DOHH2 (cell line): Measurements from ENCODE around the gene MAP4K4.

Source experiments
- H3F3A ChIP-seq: fragments of 200-600 bp; sonication (generic), shearing (Covaris generic); 2 replicates; pipeline ENCODE4 v1.6.0; 2016; ENCODE audit warnings: antibody characterized with exemption, mild to moderate bottlenecking; ENCODE audit not compliant: control insufficient read depth, insufficient read depth
- H3K27ac ChIP-seq: fragments of 200-600 bp; sonication (generic); 2 replicates; pipeline ENCODE4 v1.5.1; 2014; ENCODE audit warnings: low read depth, mild to moderate bottlenecking, low read length, moderate library complexity
- H3K27me3 ChIP-seq: fragments of 200-600 bp; sonication (generic); 2 replicates; pipeline ENCODE4 v1.6.1; 2014; ENCODE audit warnings: mild to moderate bottlenecking, low read length, mixed read lengths; ENCODE audit not compliant: control insufficient read depth
- H3K36me3 ChIP-seq: fragments of 200-600 bp; sonication (generic); 2 replicates; pipeline ENCODE4 v1.6.1; 2014; ENCODE audit warnings: mild to moderate bottlenecking, low read length, moderate library complexity, mixed read lengths; ENCODE audit not compliant: control insufficient read depth
- H3K4me1 ChIP-seq: fragments of 200-600 bp; sonication (generic); 2 replicates; pipeline ENCODE4 v1.6.1; 2014; ENCODE audit warnings: mild to moderate bottlenecking, low read length, mixed read lengths; ENCODE audit not compliant: control insufficient read depth
- H3K4me2 ChIP-seq: fragments of 200-600 bp; sonication (generic); 2 replicates; pipeline ENCODE4 v1.6.0; 2014; ENCODE audit warnings: mild to moderate bottlenecking, low read length, moderate library complexity
- H3K4me3 ChIP-seq: fragments of 200-600 bp; sonication (generic); 2 replicates; pipeline ENCODE4 v1.5.1; 2014; ENCODE audit warnings: mild to moderate bottlenecking, low read length, mixed read lengths
- H3K79me2 ChIP-seq: fragments of 200-600 bp; sonication (generic); 2 replicates; pipeline ENCODE4 v1.6.1; 2014; ENCODE audit warnings: mild to moderate bottlenecking, low read length, mixed read lengths; ENCODE audit not compliant: control insufficient read depth
- H3K9me2 ChIP-seq: fragments of 200-600 bp; sonication (generic); replicated peaks from 2 replicates; pipeline ENCODE4 v1.6.1; 2014; ENCODE audit warnings: mild to moderate bottlenecking, low read length, mixed read lengths; ENCODE audit not compliant: control insufficient read depth
- H3K9me3 ChIP-seq: fragments of 200-600 bp; sonication (generic); 2 replicates; pipeline ENCODE4 v1.6.1; 2014; ENCODE audit warnings: antibody characterized with exemption, low read length, mixed read lengths; ENCODE audit not compliant: control insufficient read depth, insufficient read depth
- H4K20me1 ChIP-seq: fragments of 200-600 bp; sonication (generic); 2 replicates; pipeline ENCODE4 v1.6.0; 2014; ENCODE audit warnings: low read depth, mild to moderate bottlenecking, antibody characterized with exemption, low read length, moderate library complexity; ENCODE audit not compliant: control insufficient read depth, insufficient read depth
- EZH2phosphoT487 ChIP-seq: fragments of 200-600 bp; sonication (generic); IDR thresholded peaks from 2 replicates; pipeline ENCODE4 v1.6.1; 2017; ENCODE audit warnings: borderline replicate concordance, mild to moderate bottlenecking, antibody characterized with exemption, low read length, moderate library complexity, mixed read lengths
- TF ChIP-seq, protein P1 (sequence below): fragments of 200-600 bp; sonication (generic); IDR thresholded peaks from one replicate; pipeline ENCODE4 v1.5.1; 2014; ENCODE audit warnings: antibody characterized with exemption, mild to moderate bottlenecking, low read depth, low read length; ENCODE audit not compliant: poor library complexity, severe bottlenecking

The MAP4K4 gene

DNA sequence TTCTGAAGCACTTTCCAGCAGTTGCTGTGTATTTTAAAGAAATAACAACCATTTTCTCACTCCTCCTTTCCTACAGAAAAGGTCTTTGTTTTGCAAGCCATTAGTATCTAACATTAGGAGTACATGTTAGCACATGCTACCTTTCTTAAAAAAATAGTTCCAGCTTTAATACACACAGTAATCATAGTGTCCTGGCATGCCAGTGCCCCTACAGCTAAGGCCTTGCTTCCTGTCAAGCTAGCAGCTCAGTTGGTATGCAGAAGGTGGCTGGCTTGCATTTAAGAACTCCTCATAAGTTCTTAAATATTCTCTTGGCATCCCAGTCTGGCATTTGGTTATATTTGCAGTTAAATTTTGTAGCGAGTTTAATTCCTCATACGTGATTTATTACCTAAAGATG is 152.9 kb downstream of the MAP4K4 start:
- Histone ChIP-seq H4K20me1 (no peaks in the 10 kb centered on the region), H3K9me3 (no peaks in the 10 kb centered on the region), H3K4me3 (no peak overlapping the region), H3K79me2 (no peaks in the 10 kb centered on the region), H3F3A (no peaks in the 10 kb centered on the region), H3K36me3 (peaks cover 84% of the 10 kb centered on the region), H3K27ac (no peak overlapping the region), H3K9me2 (no peaks in the 10 kb centered on the region), H3K4me2 (no peak overlapping the region), H3K4me1 (no peaks in the 10 kb centered on the region), H3K27me3 (no peaks in the 10 kb centered on the region)
- TF ChIP-seq EZH2phosphoT487 = no peak
- TF ChIP-seq, protein P1, sequence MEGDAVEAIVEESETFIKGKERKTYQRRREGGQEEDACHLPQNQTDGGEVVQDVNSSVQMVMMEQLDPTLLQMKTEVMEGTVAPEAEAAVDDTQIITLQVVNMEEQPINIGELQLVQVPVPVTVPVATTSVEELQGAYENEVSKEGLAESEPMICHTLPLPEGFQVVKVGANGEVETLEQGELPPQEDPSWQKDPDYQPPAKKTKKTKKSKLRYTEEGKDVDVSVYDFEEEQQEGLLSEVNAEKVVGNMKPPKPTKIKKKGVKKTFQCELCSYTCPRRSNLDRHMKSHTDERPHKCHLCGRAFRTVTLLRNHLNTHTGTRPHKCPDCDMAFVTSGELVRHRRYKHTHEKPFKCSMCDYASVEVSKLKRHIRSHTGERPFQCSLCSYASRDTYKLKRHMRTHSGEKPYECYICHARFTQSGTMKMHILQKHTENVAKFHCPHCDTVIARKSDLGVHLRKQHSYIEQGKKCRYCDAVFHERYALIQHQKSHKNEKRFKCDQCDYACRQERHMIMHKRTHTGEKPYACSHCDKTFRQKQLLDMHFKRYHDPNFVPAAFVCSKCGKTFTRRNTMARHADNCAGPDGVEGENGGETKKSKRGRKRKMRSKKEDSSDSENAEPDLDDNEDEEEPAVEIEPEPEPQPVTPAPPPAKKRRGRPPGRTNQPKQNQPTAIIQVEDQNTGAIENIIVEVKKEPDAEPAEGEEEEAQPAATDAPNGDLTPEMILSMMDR = no peak

DNA sequence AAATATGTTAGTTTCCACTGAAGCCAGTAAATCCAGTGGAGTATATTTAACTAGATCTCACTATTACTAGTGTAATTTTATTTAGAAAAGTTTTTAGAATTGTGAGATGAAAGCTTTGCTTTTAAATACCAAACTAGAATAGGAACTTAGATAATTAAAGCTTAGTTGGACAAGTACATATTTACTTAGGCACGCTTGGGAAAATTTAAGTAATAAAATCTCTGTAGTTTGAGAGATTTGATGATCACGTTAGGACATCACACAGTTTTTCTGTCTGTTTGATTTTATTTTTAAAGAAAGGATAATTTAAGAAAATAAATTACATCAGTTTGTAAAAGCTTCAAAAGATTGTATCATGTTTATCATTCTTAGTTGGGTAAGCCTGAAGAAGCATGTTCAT is 153.5 kb downstream of the MAP4K4 start:
- no peaks in the 10 kb centered on the region for H3K9me2 ChIP-seq
- no peak overlapping the region for H3K27ac ChIP-seq
- no peak overlapping the region for H3K4me3 ChIP-seq
- H3K4me1 ChIP-seq = no peaks in the 10 kb centered on the region
- H3K79me2 ChIP-seq = no peaks in the 10 kb centered on the region
- H3K9me3 ChIP-seq = no peaks in the 10 kb centered on the region
- H3F3A ChIP-seq = no peaks in the 10 kb centered on the region
- TF ChIP-seq, protein P1 = no peak
- TF ChIP-seq EZH2phosphoT487 = no peak
- no peaks in the 10 kb centered on the region for H3K27me3 ChIP-seq
- no peak overlapping the region for H3K4me2 ChIP-seq
- peaks cover 84% of the 10 kb centered on the region for H3K36me3 ChIP-seq
- no peaks in the 10 kb centered on the region for H4K20me1 ChIP-seq

DNA sequence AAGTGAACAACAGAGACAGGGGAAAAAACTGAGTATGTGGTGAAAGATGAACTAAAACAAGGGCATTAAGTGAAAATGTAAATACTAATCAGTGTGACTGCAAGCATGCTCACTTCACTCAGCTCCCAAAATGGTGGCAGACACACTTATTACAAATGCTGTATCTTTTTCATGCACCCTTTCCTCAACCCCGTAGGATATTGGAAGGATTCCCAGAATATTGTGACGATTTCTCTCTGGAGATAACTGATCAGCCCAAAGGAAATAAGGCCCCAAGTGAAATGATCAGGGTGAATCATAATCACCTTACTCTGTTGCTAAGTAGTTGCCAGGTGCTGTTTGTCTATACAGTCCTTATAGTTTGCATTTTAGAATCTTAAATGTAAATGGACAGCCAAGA is 155.3 kb downstream of the MAP4K4 start:
- Histone ChIP-seq H3K4me3 (no peak overlapping the region), H3K9me2 (no peaks in the 10 kb centered on the region), H3K27me3 (no peaks in the 10 kb centered on the region), H3K36me3 (peaks cover 82% of the 10 kb centered on the region), H3K79me2 (no peaks in the 10 kb centered on the region), H3K4me1 (no peaks in the 10 kb centered on the region), H3K27ac (no peak overlapping the region), H4K20me1 (0 out of 2 replicates have a peak, but pooled peaks cover 2% of the 10 kb centered on the region), H3K9me3 (no peaks in the 10 kb centered on the region), H3F3A (no peaks in the 10 kb centered on the region), H3K4me2 (no peak overlapping the region)
- no peak for TF ChIP-seq EZH2phosphoT487
- TF ChIP-seq, protein P1 = no peak
